Activated CD4-positive, alpha-beta T cell treated with anti-CD3 and anti-CD28 coated beads, Interleukin-2, amount 10 ng/mL, durations not matched to agents 24 days and 14 days (primary cell): ENCODE data around the gene TPH2. TPM values are rescaled to one million over a fixed set of nuclear protein-coding genes. Genes with fewer than 3 reads are reported as not detected.

Experiments used
- DNase-seq: peaks from one replicate; pipeline ENCODE4 v3.0.0; 2022
- H3K27ac Mint-ChIP-seq: one replicate; pipeline ENCODE4 v1.8.0; 2022; ENCODE audit warnings: mild to moderate bottlenecking, mixed read lengths
- H3K27me3 Mint-ChIP-seq: one replicate; pipeline ENCODE4 v1.8.0; 2022; ENCODE audit warnings: mixed read lengths
- H3K36me3 Mint-ChIP-seq: one replicate; pipeline ENCODE4 v1.8.0; 2022; ENCODE audit warnings: low read depth, mild to moderate bottlenecking, mixed read lengths
- H3K4me1 Mint-ChIP-seq: one replicate; pipeline ENCODE4 v1.8.0; 2021; ENCODE audit warnings: mixed read lengths
- H3K4me3 Mint-ChIP-seq: one replicate; pipeline ENCODE4 v1.8.0; 2022; ENCODE audit warnings: mild to moderate bottlenecking, moderate library complexity, mixed read lengths
- H3K9me3 Mint-ChIP-seq: one replicate; pipeline ENCODE4 v1.8.0; 2021; ENCODE audit warnings: mixed read lengths
- intact Hi-C: fragments of 100-400 bp; cut with micrococcal nuclease; formaldehyde crosslinking; loops from one replicate; pipeline ENCODE4 v1.15.1; 2023
- total RNA-seq: library from RNA; stranded (reverse); gene quantifications from 2 replicates; pipeline ENCODE4 v1.2.3, GENCODE V29; 2022

TPH2 gene
- total RNA-seq, 1 donor from 2014 or later: not detected

DNA sequence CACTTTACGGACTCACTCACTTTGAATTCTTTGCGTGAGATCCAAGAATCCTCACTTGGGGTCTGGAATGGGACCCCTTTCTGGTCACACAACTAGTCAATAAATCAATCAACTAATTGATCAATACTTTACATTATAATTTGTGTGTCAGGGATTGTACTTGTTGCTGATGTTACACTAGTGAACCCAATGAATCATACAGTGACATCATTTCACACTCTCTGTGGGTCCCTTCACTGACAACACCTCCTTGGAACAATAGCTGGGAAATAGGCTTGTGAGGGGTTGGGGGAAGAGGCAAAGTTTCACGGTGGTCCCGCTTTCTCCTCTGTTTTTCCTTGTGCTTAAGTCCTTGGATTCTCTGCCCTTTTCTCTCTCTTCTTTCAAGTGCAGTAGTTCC lies 35.0 kb downstream of the TPH2 start:
- intact Hi-C loops: no loop called here
- H3K27me3 Mint-ChIP-seq: peaks cover 9% of the 10 kb centered on the region
- H3K27ac Mint-ChIP-seq: no peak overlapping the region
- H3K4me3 Mint-ChIP-seq: no peak overlapping the region
- DNase-seq: no peak
- no peaks in the 10 kb centered on the region for H3K4me1 Mint-ChIP-seq
- H3K36me3 Mint-ChIP-seq: no peaks in the 10 kb centered on the region
- H3K9me3 Mint-ChIP-seq: no peaks in the 10 kb centered on the region

DNA sequence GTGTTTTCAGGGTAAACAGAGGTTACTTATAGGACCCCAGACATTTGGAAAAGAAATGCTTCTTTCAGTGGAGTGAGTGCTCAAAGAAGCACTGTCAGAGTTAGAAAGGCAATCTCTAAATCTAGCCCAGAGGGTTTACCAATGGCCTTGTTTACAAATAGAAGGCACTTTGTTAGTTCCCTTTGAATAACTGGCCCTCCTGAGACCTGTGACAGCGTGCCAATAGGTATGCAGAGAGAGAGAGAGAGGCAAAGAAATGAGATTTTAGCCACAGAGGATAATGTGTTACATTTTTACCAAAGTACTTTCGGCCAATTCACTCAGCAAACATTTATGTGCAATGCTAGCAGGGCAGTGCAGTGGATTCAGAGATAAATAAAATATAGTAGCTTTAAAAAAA lies 41.9 kb downstream of the TPH2 start:
- H3K27me3 Mint-ChIP-seq: peaks cover 7% of the 10 kb centered on the region
- H3K4me1 Mint-ChIP-seq: no peaks in the 10 kb centered on the region
- no peaks in the 10 kb centered on the region for H3K36me3 Mint-ChIP-seq
- no peak overlapping the region for H3K27ac Mint-ChIP-seq
- H3K4me3 Mint-ChIP-seq: no peak overlapping the region
- DNase-seq: no peak
- H3K9me3 Mint-ChIP-seq: no peaks in the 10 kb centered on the region
- intact Hi-C loops: no loop called here

DNA sequence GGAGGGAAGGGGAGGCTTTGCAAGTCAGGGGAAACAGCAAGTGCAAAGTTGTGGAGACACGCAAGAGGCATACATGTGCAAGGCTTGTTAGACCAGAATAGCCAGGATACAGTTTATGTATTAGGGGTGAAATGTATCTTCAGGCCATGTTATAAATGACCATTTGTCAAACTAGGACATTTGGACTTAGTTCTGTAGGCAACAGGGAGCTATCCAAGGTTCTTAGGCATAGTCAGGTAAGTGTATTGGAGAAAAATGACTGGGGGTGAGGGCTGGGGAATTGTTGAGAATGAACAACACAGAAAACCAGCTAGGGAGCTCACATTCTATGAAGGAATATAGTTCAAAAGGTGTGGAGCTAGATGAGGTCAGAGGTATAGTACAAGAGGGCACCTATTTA lies 42.5 kb downstream of the TPH2 start:
- no peak overlapping the region for H3K4me3 Mint-ChIP-seq
- H3K4me1 Mint-ChIP-seq: no peaks in the 10 kb centered on the region
- DNase-seq: no peak
- intact Hi-C loops: no loop called here
- no peak overlapping the region for H3K27ac Mint-ChIP-seq
- no peaks in the 10 kb centered on the region for H3K9me3 Mint-ChIP-seq
- H3K27me3 Mint-ChIP-seq: peaks cover 8% of the 10 kb centered on the region
- no peaks in the 10 kb centered on the region for H3K36me3 Mint-ChIP-seq

DNA sequence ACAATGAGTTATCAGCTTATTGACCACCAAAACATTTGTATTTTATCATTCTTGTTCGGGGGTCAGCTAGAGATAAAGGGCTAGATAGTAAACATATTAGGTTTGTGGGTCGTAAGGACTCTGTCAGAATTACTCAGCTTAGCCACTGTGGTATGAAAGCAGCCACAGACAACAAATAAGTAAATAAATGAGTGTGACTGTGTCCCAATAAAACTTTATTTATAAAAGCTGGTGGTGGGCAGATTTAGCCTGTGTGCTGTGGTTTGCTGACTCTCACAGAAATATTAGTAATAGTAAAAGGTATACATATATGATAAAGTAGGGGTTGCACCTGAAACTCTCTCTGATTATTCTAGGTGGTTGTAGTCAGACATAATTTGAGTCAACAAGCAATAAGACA lies 56.1 kb downstream of the TPH2 start:
- Mint-ChIP-seq H3K27me3 (peaks cover 14% of the 10 kb centered on the region), H3K4me3 (no peak overlapping the region), H3K36me3 (no peaks in the 10 kb centered on the region), H3K4me1 (peaks cover 1% of the 10 kb centered on the region), H3K27ac (no peak overlapping the region), H3K9me3 (no peaks in the 10 kb centered on the region)
- no peak for DNase-seq
- intact Hi-C loops: no loop called here

DNA sequence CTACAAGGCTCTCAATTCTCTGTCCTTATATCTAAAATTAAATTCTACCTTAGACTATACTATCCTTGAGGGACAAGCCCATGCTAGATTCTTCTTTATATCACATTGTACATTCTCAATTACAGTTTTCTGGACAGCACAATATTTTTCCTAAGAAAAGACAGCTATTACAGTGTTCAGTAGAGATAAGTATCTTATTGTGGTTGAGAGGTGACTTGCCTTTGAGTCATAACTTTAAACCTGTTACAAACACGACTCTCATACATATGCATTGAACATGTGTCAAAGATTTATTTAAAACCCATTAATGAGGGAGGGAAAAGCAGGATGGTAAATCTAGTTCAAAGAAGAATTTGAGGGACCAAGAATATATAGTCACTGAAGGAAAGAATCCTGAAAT lies 61.1 kb downstream of the TPH2 start:
- Mint-ChIP-seq H3K27me3 (peaks cover 23% of the 10 kb centered on the region), H3K4me3 (no peak overlapping the region)
- intact Hi-C loops: no loop called here

DNA sequence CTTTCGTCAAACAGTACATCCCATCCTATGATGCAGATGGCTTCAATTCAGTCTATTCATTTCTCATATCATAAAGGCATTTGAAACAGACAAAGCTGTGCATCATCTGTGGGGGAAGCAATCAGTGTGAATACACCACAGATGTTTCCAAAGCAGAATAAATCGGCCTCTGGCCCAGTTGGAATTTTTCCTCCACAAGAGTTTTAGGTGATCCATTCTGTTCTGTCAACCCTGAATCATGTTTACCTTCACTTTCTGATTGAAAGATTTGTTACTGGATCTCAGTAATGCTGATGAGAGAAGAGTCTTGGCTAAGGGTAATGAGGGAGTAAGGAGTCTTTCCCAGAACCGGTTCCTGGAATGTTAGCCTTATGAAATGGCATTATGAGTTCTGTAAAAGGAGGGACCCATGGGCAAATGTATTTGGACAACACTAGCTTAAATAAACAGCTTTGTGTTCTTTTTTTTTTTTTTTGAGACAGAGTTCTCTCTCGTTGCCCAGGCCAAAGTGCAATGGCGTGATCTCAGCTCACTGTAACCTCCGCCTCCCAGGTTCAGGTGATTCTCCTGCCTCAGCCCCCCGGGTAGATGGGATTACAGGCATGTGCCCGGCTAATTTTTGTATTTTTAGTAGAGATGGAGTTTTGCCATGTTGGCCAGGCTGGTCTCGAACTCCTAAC lies 62.5 kb downstream of the TPH2 start:
- H3K9me3 Mint-ChIP-seq: no peaks in the 10 kb centered on the region
- no peak for DNase-seq
- peaks cover 3% of the 10 kb centered on the region for H3K4me1 Mint-ChIP-seq
- no peak overlapping the region for H3K27ac Mint-ChIP-seq
- peaks cover 30% of the 10 kb centered on the region for H3K27me3 Mint-ChIP-seq
- H3K4me3 Mint-ChIP-seq: no peak overlapping the region
- H3K36me3 Mint-ChIP-seq: no peaks in the 10 kb centered on the region
- intact Hi-C loops: no loop called here

More for the DNA sequence above, 61.1 kb downstream of the TPH2 start:
- DNase-seq: no peak
- Mint-ChIP-seq H3K27ac (no peak overlapping the region), H3K9me3 (no peaks in the 10 kb centered on the region), H3K4me1 (peaks cover 3% of the 10 kb centered on the region), H3K36me3 (no peaks in the 10 kb centered on the region)

DNA sequence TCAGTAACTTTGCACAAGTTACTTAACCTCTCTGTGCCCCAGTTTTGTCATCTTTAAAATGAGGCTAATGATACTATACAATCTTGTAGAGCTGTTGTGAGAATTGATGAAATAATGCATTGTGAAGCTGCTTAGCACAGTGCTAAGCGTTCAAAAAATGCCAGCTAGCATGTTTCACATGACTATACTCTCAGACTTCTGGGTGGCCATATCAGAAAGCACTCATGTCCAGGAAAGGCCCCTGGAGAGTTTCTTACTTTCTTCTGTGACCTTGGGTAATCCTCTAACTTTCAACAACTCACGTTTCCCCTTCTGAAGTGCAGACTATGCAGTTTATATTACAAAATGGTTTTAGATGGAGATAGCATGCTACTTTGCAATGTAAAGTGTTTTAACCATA lies 68.1 kb downstream of the TPH2 start:
- Mint-ChIP-seq H3K9me3 (no peaks in the 10 kb centered on the region), H3K27me3 (peaks cover 26% of the 10 kb centered on the region), H3K4me3 (no peak overlapping the region), H3K27ac (no peak overlapping the region), H3K4me1 (peaks cover under 1% of the 10 kb centered on the region), H3K36me3 (no peaks in the 10 kb centered on the region)
- intact Hi-C loops: no loop called here
- no peak for DNase-seq

DNA sequence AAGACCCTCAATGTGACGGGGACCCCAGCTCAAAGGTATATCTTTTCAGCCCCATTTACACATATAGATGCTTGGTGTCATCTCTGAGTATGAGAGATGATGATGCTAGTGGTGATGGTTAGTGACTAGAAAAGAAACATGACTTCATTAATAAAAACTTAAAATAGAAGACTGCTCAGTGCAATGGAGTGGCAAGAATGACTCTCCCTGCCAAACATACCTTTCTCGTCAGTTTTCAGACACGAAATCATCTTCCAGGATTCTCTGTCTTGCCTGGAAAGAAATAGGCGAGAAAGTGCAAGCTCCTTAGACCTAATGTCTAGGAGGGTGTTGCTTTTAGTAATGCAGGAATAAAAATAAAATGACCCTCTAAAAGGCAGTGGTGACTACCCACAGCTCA lies 71.7 kb downstream of the TPH2 start:
- Mint-ChIP-seq H3K4me1 (peaks cover 3% of the 10 kb centered on the region), H3K27ac (no peak overlapping the region), H3K27me3 (peaks cover 26% of the 10 kb centered on the region), H3K9me3 (no peaks in the 10 kb centered on the region), H3K36me3 (no peaks in the 10 kb centered on the region), H3K4me3 (no peak overlapping the region)
- no peak for DNase-seq
- intact Hi-C loops: no loop called here

DNA sequence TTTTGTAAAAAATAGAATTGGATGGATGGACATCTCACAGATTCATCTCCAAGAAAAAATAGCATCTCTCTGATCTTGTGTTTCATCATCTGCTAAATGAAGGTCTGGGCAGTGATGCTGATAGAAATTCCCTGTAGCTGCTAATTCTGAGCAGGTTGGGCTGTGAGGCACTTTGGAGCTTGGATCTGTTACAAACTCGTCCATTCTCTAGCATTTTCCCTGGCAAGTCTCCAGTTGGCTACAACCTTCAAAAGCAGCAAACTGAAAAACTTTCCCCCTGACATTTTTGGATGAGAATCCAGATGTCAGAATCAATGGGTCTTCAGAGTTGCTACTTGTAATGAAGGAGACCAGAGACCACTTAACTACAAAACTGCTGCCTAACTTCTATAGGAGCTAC lies 72.7 kb downstream of the TPH2 start:
- Mint-ChIP-seq H3K36me3 (no peaks in the 10 kb centered on the region), H3K9me3 (no peaks in the 10 kb centered on the region), H3K4me1 (peaks cover 3% of the 10 kb centered on the region), H3K4me3 (no peak overlapping the region), H3K27me3 (peaks cover 18% of the 10 kb centered on the region), H3K27ac (no peak overlapping the region)
- DNase-seq: no peak
- intact Hi-C loops: no loop called here

DNA sequence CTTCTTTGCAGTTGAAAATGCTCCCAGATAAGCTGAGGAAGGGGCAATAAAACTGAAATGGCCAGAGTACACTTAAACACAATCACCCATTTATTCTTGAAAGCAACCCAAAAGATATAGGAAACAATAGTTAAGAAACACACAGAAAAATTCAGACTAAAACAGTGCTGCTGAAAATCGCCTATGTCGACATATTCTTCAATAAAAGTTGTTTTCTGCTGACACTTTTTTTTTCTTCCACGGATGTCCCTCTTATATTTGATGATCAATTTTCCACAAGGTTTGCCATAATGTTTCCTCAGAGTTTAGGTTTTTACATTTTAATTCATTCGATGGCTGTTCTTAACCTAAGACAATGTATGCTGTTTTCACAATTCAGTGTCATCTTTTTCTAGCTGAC lies 74.2 kb downstream of the TPH2 start:
- H3K27me3 Mint-ChIP-seq: peaks cover 18% of the 10 kb centered on the region
- no peak overlapping the region for H3K27ac Mint-ChIP-seq
- intact Hi-C loops: no loop called here
- H3K4me1 Mint-ChIP-seq: peaks cover 3% of the 10 kb centered on the region
- H3K36me3 Mint-ChIP-seq: no peaks in the 10 kb centered on the region
- no peak overlapping the region for H3K4me3 Mint-ChIP-seq
- no peaks in the 10 kb centered on the region for H3K9me3 Mint-ChIP-seq
- no peak for DNase-seq

DNA sequence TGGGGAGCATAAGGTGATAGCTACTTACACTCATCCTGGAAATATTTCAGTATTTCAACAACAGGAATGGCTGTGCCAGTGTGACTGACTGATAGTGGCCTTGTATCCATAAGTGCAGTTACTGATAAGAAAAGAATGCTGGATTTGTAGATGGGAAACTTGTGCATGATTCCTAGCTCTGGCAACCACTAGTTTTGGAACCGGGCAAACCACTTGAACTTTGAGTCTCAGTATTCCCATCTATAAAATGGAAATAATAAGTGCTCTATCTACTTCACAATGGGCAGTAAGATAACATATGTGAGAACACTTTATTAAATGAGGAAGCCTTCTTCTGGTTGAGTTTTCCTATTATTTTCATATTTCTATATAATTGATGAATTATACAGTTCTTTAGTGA lies 77.2 kb downstream of the TPH2 start:
- Mint-ChIP-seq H3K9me3 (no peaks in the 10 kb centered on the region), H3K27ac (no peak overlapping the region), H3K4me3 (no peak overlapping the region), H3K4me1 (peaks cover 3% of the 10 kb centered on the region), H3K36me3 (no peaks in the 10 kb centered on the region), H3K27me3 (peaks cover 26% of the 10 kb centered on the region)
- DNase-seq: no peak
- intact Hi-C loops: no loop called here

DNA sequence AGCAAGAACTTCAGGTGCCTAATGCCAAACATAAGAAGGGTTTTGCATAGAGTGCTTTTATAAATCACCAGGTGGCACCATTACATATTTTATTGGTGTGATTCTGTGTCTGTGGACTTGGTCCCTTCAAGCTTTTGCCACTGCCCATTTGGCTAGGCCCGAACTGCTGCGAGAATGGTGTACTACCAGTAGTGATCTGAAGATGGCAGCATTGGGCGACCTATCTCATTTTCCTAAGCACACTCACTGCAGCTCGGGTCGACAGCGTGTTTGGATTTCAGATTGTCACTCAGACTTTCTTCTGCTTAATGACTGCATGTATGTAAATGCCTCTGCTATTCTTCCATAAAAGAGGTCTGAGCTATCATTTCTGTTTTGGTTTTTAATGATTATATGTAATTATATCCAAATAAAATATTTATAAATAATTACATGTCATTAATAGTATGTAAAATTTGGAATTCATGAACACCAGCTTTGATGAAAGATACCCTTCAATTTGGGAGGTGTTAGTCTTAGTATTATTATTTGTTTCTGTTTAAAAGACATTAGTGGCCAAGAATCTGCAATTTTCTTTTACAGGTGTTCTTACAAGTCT lies 78.5 kb downstream of the TPH2 start:
- H3K4me3 Mint-ChIP-seq: no peak overlapping the region
- peak; percentile 88 for DNase-seq
- no peaks in the 10 kb centered on the region for H3K4me1 Mint-ChIP-seq
- H3K36me3 Mint-ChIP-seq: no peaks in the 10 kb centered on the region
- H3K27me3 Mint-ChIP-seq: peaks cover 22% of the 10 kb centered on the region
- no peak overlapping the region for H3K27ac Mint-ChIP-seq
- intact Hi-C loops: no loop called here
- no peaks in the 10 kb centered on the region for H3K9me3 Mint-ChIP-seq

DNA sequence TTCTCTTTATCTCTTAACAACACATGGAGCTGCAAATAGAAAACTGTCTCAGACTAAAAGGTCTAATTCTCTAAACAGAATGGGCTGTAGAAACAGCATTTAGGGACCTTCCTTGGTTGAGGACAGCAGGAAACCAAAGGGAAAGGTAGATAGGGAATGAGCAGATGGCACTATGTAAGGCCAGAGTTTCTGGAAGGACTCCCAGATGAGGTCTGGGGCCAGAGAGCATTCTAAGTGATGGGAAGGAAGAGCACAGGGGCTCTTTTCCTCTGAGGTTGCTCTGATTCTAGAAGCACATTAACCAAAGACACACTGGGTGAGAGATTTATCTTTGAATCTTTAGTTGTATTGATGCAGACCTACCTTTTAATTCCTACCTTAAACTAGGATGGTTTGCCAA lies 79.4 kb downstream of the TPH2 start:
- DNase-seq: no peak
- no peak overlapping the region for H3K4me3 Mint-ChIP-seq
- H3K36me3 Mint-ChIP-seq: no peaks in the 10 kb centered on the region
- H3K27me3 Mint-ChIP-seq: peaks cover 17% of the 10 kb centered on the region
- intact Hi-C loops: no loop called here
- H3K27ac Mint-ChIP-seq: no peak overlapping the region
- no peaks in the 10 kb centered on the region for H3K9me3 Mint-ChIP-seq
- no peaks in the 10 kb centered on the region for H3K4me1 Mint-ChIP-seq

DNA sequence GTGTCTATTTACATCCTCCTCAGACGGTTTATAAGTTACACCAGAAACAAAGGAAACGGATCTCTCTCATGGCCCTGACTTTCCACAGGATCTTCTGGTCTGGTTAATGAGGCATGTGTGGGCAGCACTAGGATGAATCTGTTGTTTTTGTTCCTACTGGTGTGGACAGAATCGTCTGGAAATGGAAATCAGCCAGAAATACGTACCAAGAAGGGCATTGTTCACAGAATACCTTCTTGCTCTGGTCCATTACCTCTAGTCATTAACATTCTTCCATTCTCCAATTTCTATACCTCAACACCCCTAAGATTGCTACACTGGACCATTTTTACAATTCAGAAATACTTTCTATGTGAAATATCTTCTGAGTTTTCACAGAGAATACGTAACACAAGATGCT lies 86.0 kb downstream of the TPH2 start:
- Mint-ChIP-seq H3K27ac (no peak overlapping the region), H3K9me3 (no peaks in the 10 kb centered on the region), H3K4me1 (no peaks in the 10 kb centered on the region), H3K36me3 (no peaks in the 10 kb centered on the region), H3K27me3 (peaks cover 8% of the 10 kb centered on the region), H3K4me3 (no peak overlapping the region)
- no peak for DNase-seq
- intact Hi-C loops: no loop called here

DNA sequence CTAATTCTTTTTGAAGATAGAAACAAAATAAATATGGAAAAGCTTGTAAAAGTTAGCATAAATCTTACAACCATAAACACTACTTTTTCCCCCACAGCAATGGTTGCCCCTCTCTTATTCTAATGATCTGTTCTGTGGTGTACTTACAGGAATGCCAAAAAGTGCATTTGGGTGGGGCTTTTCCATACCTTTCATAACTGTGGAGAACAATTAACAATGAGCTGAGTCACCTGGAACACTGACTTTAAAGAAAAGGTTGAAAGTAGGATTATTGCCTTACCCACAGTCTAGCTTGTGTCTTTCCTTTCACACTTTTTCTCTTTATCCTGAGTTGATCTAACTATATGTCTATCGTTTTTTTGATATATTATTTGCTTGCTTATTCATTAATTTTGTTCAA lies 86.9 kb downstream of the TPH2 start:
- no peaks in the 10 kb centered on the region for H3K4me1 Mint-ChIP-seq
- intact Hi-C loops: no loop called here
- H3K36me3 Mint-ChIP-seq: no peaks in the 10 kb centered on the region
- no peak overlapping the region for H3K27ac Mint-ChIP-seq
- no peaks in the 10 kb centered on the region for H3K9me3 Mint-ChIP-seq
- H3K4me3 Mint-ChIP-seq: no peak overlapping the region
- DNase-seq: no peak
- peaks cover 8% of the 10 kb centered on the region for H3K27me3 Mint-ChIP-seq
